ENCODE data around the gene ARHGAP26. TPM values are rescaled to one million over a fixed set of nuclear protein-coding genes. Genes with fewer than 3 reads are reported as not detected.

ARHGAP26 gene
- total RNA-seq, 4 donors from 2014 or later: 61.0 to 76.7 (median 61.2) TPM

GRCh38 chr5:143033535-143034250 is 263.5 kb downstream of the ARHGAP26 start:
- no peak overlapping the region for H3K27ac ChIP-seq
- in situ Hi-C loops (cut with MboI; ENCODE audit: low pct_ligation_motif_present in 1 of 4, low pct_unique_long_range_greater_than_20kb in 1 of 4, low sequenced_read_pairs in 3 of 4) (no loop called here), intact Hi-C loops (cut with DNase I; ENCODE audit: low total_unique reads) (no loop called here)
- TF ChIP-seq EP300 (IDR thresholded peaks at IDR 0.05; ENCODE audit: low read depth) (no peak), CTCF (IDR thresholded peaks at IDR 0.05) (no peak), POLR2A (IDR thresholded peaks at IDR 0.05) (no peak), POLR2AphosphoS5 (IDR thresholded peaks at IDR 0.05) (no peak)
- 68 to 79% methylated on average over 10 of the region's 10 CpGs for WGBS, 2 donors (ENCODE audit: low coverage in 1 of 2)
- H3K4me3 ChIP-seq: no peak overlapping the region
- no peaks in the 10 kb centered on the region for H3K36me3 ChIP-seq
- DNase-seq: no peak
- no peaks in the 10 kb centered on the region for H3K9me3 ChIP-seq
- no peaks in the 10 kb centered on the region for H3K27me3 ChIP-seq
- no peaks in the 10 kb centered on the region for H3K4me1 ChIP-seq

GRCh38 chr5:143036146-143036927 is 266.2 kb downstream of the ARHGAP26 start:
- H3K27ac ChIP-seq: no peak overlapping the region
- in situ Hi-C loops (cut with MboI; ENCODE audit: low pct_ligation_motif_present in 1 of 4, low pct_unique_long_range_greater_than_20kb in 1 of 4, low sequenced_read_pairs in 3 of 4) (no loop called here), intact Hi-C loops (cut with DNase I; ENCODE audit: low total_unique reads) (no loop called here)
- no peak for DNase-seq
- no peaks in the 10 kb centered on the region for H3K36me3 ChIP-seq
- H3K4me3 ChIP-seq: no peak overlapping the region
- no peaks in the 10 kb centered on the region for H3K9me3 ChIP-seq
- no peaks in the 10 kb centered on the region for H3K4me1 ChIP-seq
- TF ChIP-seq POLR2A (IDR thresholded peaks at IDR 0.05) (no peak), EP300 (IDR thresholded peaks at IDR 0.05; ENCODE audit: low read depth) (no peak), CTCF (IDR thresholded peaks at IDR 0.05) (no peak), POLR2AphosphoS5 (IDR thresholded peaks at IDR 0.05) (no peak)
- WGBS, 2 donors (ENCODE audit: low coverage in 1 of 2): 83 to 85% methylated on average over 4 of the region's 4 CpGs
- no peaks in the 10 kb centered on the region for H3K27me3 ChIP-seq

- in situ Hi-C loops (cut with MboI; ENCODE audit: low pct_ligation_motif_present in 1 of 4, low pct_unique_long_range_greater_than_20kb in 1 of 4, low sequenced_read_pairs in 3 of 4) (no loop called here), intact Hi-C loops (cut with DNase I; ENCODE audit: low total_unique reads) (no loop called here)
- H3K36me3 ChIP-seq: no peaks in the 10 kb centered on the region
- no peaks in the 10 kb centered on the region for H3K27me3 ChIP-seq
- H3K27ac ChIP-seq: no peak overlapping the region
- H3K9me3 ChIP-seq: no peaks in the 10 kb centered on the region
- 50 to 98% methylated on average over 1 to 3 of the region's 3 CpGs for WGBS, 2 donors (ENCODE audit: low coverage in 1 of 2)
- no peak overlapping the region for H3K4me3 ChIP-seq
- H3K4me1 ChIP-seq: no peaks in the 10 kb centered on the region
- no peak for TF ChIP-seq POLR2AphosphoS5 (IDR thresholded peaks at IDR 0.05)
- no peak for TF ChIP-seq POLR2A (IDR thresholded peaks at IDR 0.05)
- TF ChIP-seq EP300 (IDR thresholded peaks at IDR 0.05; ENCODE audit: low read depth): no peak
- no peak for TF ChIP-seq CTCF (IDR thresholded peaks at IDR 0.05)
- DNase-seq: no peak
Measured at GRCh38 chr5:143037071-143037470, 266.9 kb downstream of the ARHGAP26 start.

GRCh38 chr5:143037708-143038107 is 267.5 kb downstream of the ARHGAP26 start:
- H3K36me3 ChIP-seq: no peaks in the 10 kb centered on the region
- no peak overlapping the region for H3K4me3 ChIP-seq
- in situ Hi-C loops (cut with MboI; ENCODE audit: low pct_ligation_motif_present in 1 of 4, low pct_unique_long_range_greater_than_20kb in 1 of 4, low sequenced_read_pairs in 3 of 4): no loop called here
- no peaks in the 10 kb centered on the region for H3K4me1 ChIP-seq
- intact Hi-C loops (cut with DNase I; ENCODE audit: low total_unique reads): no loop called here
- 70 to 100% methylated on average over 1 of the region's 1 CpG for WGBS, 2 donors (ENCODE audit: low coverage in 1 of 2)
- no peaks in the 10 kb centered on the region for H3K9me3 ChIP-seq
- no peak for TF ChIP-seq POLR2AphosphoS5 (IDR thresholded peaks at IDR 0.05)
- TF ChIP-seq EP300 (IDR thresholded peaks at IDR 0.05; ENCODE audit: low read depth): no peak
- TF ChIP-seq CTCF (IDR thresholded peaks at IDR 0.05): no peak
- TF ChIP-seq POLR2A (IDR thresholded peaks at IDR 0.05): no peak
- no peak overlapping the region for H3K27ac ChIP-seq
- DNase-seq: no peak
- no peaks in the 10 kb centered on the region for H3K27me3 ChIP-seq
